ENCODE results near the gene ARFIP2.

Gene ARFIP2

GRCh38 chr11:6481924-6482275 lies 769 bp upstream of the ARFIP2 start:
- peak; percentile 56 for DNase-seq

- DNase-seq: no peak
Observed at GRCh38 chr11:6480299-6480914, 724 bp downstream of the ARFIP2 start.

- DNase-seq: peak; percentile 39
Observed at GRCh38 chr11:6476571-6476970, 4.6 kb downstream of the ARFIP2 start.

- peak; percentile 93 for DNase-seq
Observed at GRCh38 chr11:6475936-6476335, 5.2 kb downstream of the ARFIP2 start.

GRCh38 chr11:6474806-6475500 lies 6.2 kb downstream of the ARFIP2 start:
- DNase-seq: peak; percentile 50

- no peak for DNase-seq
Observed at GRCh38 chr11:6474413-6474792, 6.7 kb downstream of the ARFIP2 start.

GRCh38 chr11:6473451-6474412 lies 7.4 kb downstream of the ARFIP2 start, which contains the start of gene TRIM3:
Gene TRIM3 (minus strand): TSS chr11:6473941. CDS start chr11:6465695, 8,246 bp downstream.
- DNase-seq: peak; percentile 95

GRCh38 chr11:6472934-6473333 lies 8.2 kb downstream of the ARFIP2 start:
- DNase-seq: no peak

GRCh38 chr11:6469599-6469998 lies 11.5 kb downstream of the ARFIP2 start:
- DNase-seq: no peak

GRCh38 chr11:6468712-6469495 lies 12.2 kb downstream of the ARFIP2 start:
- peak; percentile 34 for DNase-seq

GRCh38 chr11:6459099-6459450 lies 22.1 kb downstream of the ARFIP2 start:
- DNase-seq: no peak

GRCh38 chr11:6458352-6459098 lies 22.6 kb downstream of the ARFIP2 start:
- peak; percentile 42 for DNase-seq

GRCh38 chr11:6457581-6458320 lies 23.4 kb downstream of the ARFIP2 start:
- no peak for DNase-seq

GRCh38 chr11:6456361-6457073 lies 24.6 kb downstream of the ARFIP2 start:
- DNase-seq: no peak

- DNase-seq: peak; percentile 55
Observed at GRCh38 chr11:6455070-6455469, 26.1 kb downstream of the ARFIP2 start.

GRCh38 chr11:6453152-6453551 lies 28.0 kb downstream of the ARFIP2 start:
- DNase-seq: no peak

- no peak for DNase-seq
Observed at GRCh38 chr11:6452219-6452618, 28.9 kb downstream of the ARFIP2 start.

- no peak for DNase-seq
Observed at GRCh38 chr11:6448574-6448973, 32.6 kb downstream of the ARFIP2 start.

- DNase-seq: peak; percentile 64
Observed at GRCh38 chr11:6443269-6444003, 37.7 kb downstream of the ARFIP2 start.

GRCh38 chr11:6442441-6442840 lies 38.7 kb downstream of the ARFIP2 start:
- no peak for DNase-seq
